GM18498 (cell line): ENCODE measurements around the gene MATK.
"Not testable (repeated sequence)": the region's sequence is repeated elsewhere in the genome, so short reads cannot be mapped to it uniquely, and the experiment has no call there.

Experiments used
- ATAC-seq: cut with Tn5 transposase; IDR thresholded peaks from one replicate; pipeline ENCODE4 v1.9.1; 2021; ENCODE audit warnings: mild to moderate bottlenecking, moderate library complexity; ENCODE audit not compliant: unreplicated experiment

MATK gene

GRCh38 chr19:3773814-3774515 lies 12.2 kb downstream of the MATK start:
- no peak for ATAC-seq

GRCh38 chr19:3771906-3772455 lies 14.2 kb downstream of the MATK start, which contains the start of gene RAX2:
RAX2 (minus strand) TSS chr19:3772228; CDS start chr19:3771742, 486 bp downstream.
- no peak for ATAC-seq

- ATAC-seq: no peak
Measured at GRCh38 chr19:3771000-3771905, 14.9 kb downstream of the MATK start.

- ATAC-seq: no peak
Measured at GRCh38 chr19:3770136-3770999, 15.8 kb downstream of the MATK start.

- ATAC-seq: no peak
Measured at GRCh38 chr19:3769494-3769893, 16.7 kb downstream of the MATK start.

- no peak for ATAC-seq
Measured at GRCh38 chr19:3768748-3769099, 17.5 kb downstream of the MATK start.

GRCh38 chr19:3768015-3768747 lies 18.0 kb downstream of the MATK start:
- ATAC-seq: no peak

- ATAC-seq: no peak
Measured at GRCh38 chr19:3767050-3767449, 19.1 kb downstream of the MATK start.

- no peak for ATAC-seq
Measured at GRCh38 chr19:3766520-3766919, 19.7 kb downstream of the MATK start.

GRCh38 chr19:3765757-3766156 lies 20.4 kb downstream of the MATK start:
- not testable (repeated sequence) for ATAC-seq

GRCh38 chr19:3765121-3765520 lies 21.1 kb downstream of the MATK start:
- ATAC-seq: no peak

GRCh38 chr19:3762501-3763459 lies 23.4 kb downstream of the MATK start, which contains the start of gene MRPL54:
MRPL54 (plus strand) TSS chr19:3762682; CDS start chr19:3762701, 19 bp downstream.
- ATAC-seq: peak; percentile 81

- ATAC-seq: no peak
Measured at GRCh38 chr19:3762130-3762473, 24.1 kb downstream of the MATK start.

- peak; percentile 62 for ATAC-seq
Measured at GRCh38 chr19:3761382-3762129, 24.6 kb downstream of the MATK start, which contains the start of gene APBA3. APBA3 (minus strand) TSS chr19:3761692; CDS start chr19:3760264, 1,428 bp downstream.

GRCh38 chr19:3760871-3761361 lies 25.3 kb downstream of the MATK start:
- ATAC-seq: no peak

- no peak for ATAC-seq
Measured at GRCh38 chr19:3759482-3760254, 26.5 kb downstream of the MATK start.

GRCh38 chr19:3758297-3758696 lies 27.9 kb downstream of the MATK start:
- ATAC-seq: not testable (repeated sequence)
